Vagina (tissue), 2 donors: ENCODE measurements around the gene AKT1S1. TPM values are rescaled to one million over a fixed set of nuclear protein-coding genes. Genes with fewer than 3 reads are reported as not detected.

Source experiments
- DNase-seq, 2 donors: peaks; one replicate each; pipeline ENCODE4 v3.0.0-alpha.2; 2017; ENCODE audit errors: extremely low spot score in 2 of 2
- H3K27ac ChIP-seq: fragments of 200-600 bp; sonication (generic); one replicate; pipeline ENCODE4 v1.5.1; 2019
- H3K27me3 ChIP-seq: fragments of 200-600 bp; sonication (generic); one replicate; pipeline ENCODE4 v1.5.1; 2019
- H3K36me3 ChIP-seq, 2 donors: fragments of 200-600 bp; sonication (generic); one replicate each; pipeline ENCODE4 v1.5.1; 2017 to 2019
- H3K4me1 ChIP-seq: fragments of 200-600 bp; sonication (generic); one replicate; pipeline ENCODE4 v1.5.1; 2019
- H3K4me3 ChIP-seq, 2 donors: fragments of 200-600 bp; sonication (generic); 1 replicate in 1 of 2; 2 replicates in 1 of 2; pipeline ENCODE4 v1.5.1; 2016 to 2019
- H3K9me3 ChIP-seq: fragments of 200-600 bp; sonication (generic); one replicate; pipeline ENCODE4 v1.5.1; 2019
- CTCF ChIP-seq, 3 experiments: fragments of 450-650 bp in 2 of 3; fragments of 200-600 bp in 1 of 3; sonication (generic) in 1 of 3; IDR thresholded peaks; one replicate each; pipeline ENCODE4 v1.5.1; 2017 to 2019; ENCODE audit warnings: antibody characterized with exemption in 3 of 3, mild to moderate bottlenecking in 2 of 3, moderate library complexity in 2 of 3
- POLR2A ChIP-seq, 2 donors: fragments of 450-650 bp; IDR thresholded peaks; one replicate each; pipeline ENCODE4 v1.6.1; 2017; ENCODE audit warnings: antibody characterized with exemption in 2 of 2, mild to moderate bottlenecking in 2 of 2, moderate library complexity in 2 of 2
- POLR2AphosphoS5 ChIP-seq, 2 donors: sonication (generic); formaldehyde crosslinking; IDR thresholded peaks; one replicate each; pipeline ENCODE4 v1.9.0; 2017; ENCODE audit warnings: antibody characterized with exemption in 2 of 2, mild to moderate bottlenecking in 2 of 2, low read depth in 1 of 2; ENCODE audit not compliant: insufficient read depth in 1 of 2
- intact Hi-C: fragments of 100-400 bp; cut with DNase I; formaldehyde crosslinking; loops from one replicate; pipeline ENCODE4 v1.15.1; 2023
- total RNA-seq: library from RNA; depleted of rRNA; stranded (reverse); fragments of >200 nt; gene quantifications from one replicate; pipeline ENCODE4 v1.2.3, GENCODE V29; 2016

Gene AKT1S1
- total RNA-seq, 1 donor from 2014 or later = 16.9 TPM

- peaks cover 37% of the 10 kb centered on the region for H3K4me1 ChIP-seq
- no peak overlapping the region for H3K27ac ChIP-seq
- no peaks in the 10 kb centered on the region for H3K9me3 ChIP-seq
- intact Hi-C loops = no loop called here
- no peak overlapping the region for H3K4me3 ChIP-seq
- TF ChIP-seq CTCF (IDR thresholded peaks at IDR 0.05) (no peak), POLR2AphosphoS5 (IDR thresholded peaks at IDR 0.05; ENCODE audit: insufficient read depth in 1 of 2, low read depth in 1 of 2) (no peak), POLR2A (IDR thresholded peaks at IDR 0.05) (no peak)
- no peaks in the 10 kb centered on the region for H3K27me3 ChIP-seq
- no peak for DNase-seq
- H3K36me3 ChIP-seq = no peaks in the 10 kb centered on the region
These were observed 17.0 kb upstream of the AKT1S1 start for GRCh38 chr19:49894011-49894664.

GRCh38 chr19:49892716-49893115, 15.6 kb upstream of the AKT1S1 start:
- no peak for DNase-seq

GRCh38 chr19:49891393-49891792, 14.2 kb upstream of the AKT1S1 start:
- Histone ChIP-seq H3K27me3 (no peaks in the 10 kb centered on the region), H3K9me3 (no peaks in the 10 kb centered on the region), H3K4me1 (peaks cover 16% of the 10 kb centered on the region), H3K27ac (no peak overlapping the region), H3K4me3 (no peak overlapping the region), H3K36me3 (no peaks in the 10 kb centered on the region)
- no peak for DNase-seq
- intact Hi-C loops = no loop called here
- TF ChIP-seq POLR2A (IDR thresholded peaks at IDR 0.05) (no peak), POLR2AphosphoS5 (IDR thresholded peaks at IDR 0.05; ENCODE audit: insufficient read depth in 1 of 2, low read depth in 1 of 2) (no peak), CTCF (IDR thresholded peaks at IDR 0.05) (no peak)

More at GRCh38 chr19:49892716-49893115, 15.6 kb upstream of the AKT1S1 start:
- no peaks in the 10 kb centered on the region for H3K9me3 ChIP-seq
- H3K36me3 ChIP-seq = no peaks in the 10 kb centered on the region
- no peak overlapping the region for H3K4me3 ChIP-seq
- H3K27me3 ChIP-seq = no peaks in the 10 kb centered on the region
- TF ChIP-seq CTCF (IDR thresholded peaks at IDR 0.05) (no peak), POLR2A (IDR thresholded peaks at IDR 0.05) (no peak), POLR2AphosphoS5 (IDR thresholded peaks at IDR 0.05; ENCODE audit: insufficient read depth in 1 of 2, low read depth in 1 of 2) (no peak)
- peaks cover 30% of the 10 kb centered on the region for H3K4me1 ChIP-seq
- intact Hi-C loops = no loop called here
- H3K27ac ChIP-seq = no peak overlapping the region

- intact Hi-C loops = no loop called here
- TF ChIP-seq POLR2A (IDR thresholded peaks at IDR 0.05) (no peak), CTCF (IDR thresholded peaks at IDR 0.05) (peak in 1 of 3 experiments; percentile 1), POLR2AphosphoS5 (IDR thresholded peaks at IDR 0.05; ENCODE audit: insufficient read depth in 1 of 2, low read depth in 1 of 2) (peak in 1 of 2 donors; percentile 40)
- DNase-seq = no peak
- Histone ChIP-seq H3K36me3 (no peaks in the 10 kb centered on the region), H3K9me3 (no peaks in the 10 kb centered on the region), H3K27ac (peak overlapping the region; percentile 1), H3K4me3 (peak overlapping the region; percentile 26 to 37), H3K4me1 (peaks cover 11% of the 10 kb centered on the region), H3K27me3 (no peaks in the 10 kb centered on the region)
These were observed 13.5 kb upstream of the AKT1S1 start for GRCh38 chr19:49890349-49891311.
